Measurements from ENCODE around the gene SMYD3.

DNA sequence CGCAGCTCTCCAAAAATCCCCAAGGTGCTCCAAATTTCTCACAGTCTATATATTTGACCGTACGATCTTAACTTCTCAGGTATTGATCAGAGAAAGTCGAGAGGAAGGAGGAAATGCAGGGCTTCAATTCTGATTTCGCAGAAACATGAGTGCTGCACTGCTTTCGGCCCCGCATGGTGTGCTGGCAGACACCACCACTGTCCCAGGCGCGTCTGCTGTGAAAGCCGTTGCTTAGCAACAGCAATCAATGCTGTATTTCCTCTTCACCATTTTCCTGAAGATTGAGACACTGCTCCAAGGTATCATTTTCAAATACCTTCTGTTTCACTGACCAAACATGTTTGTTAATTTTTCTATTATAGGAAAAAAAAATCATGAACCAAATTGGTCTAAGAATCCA, 296.3 kb downstream of the SMYD3 start:
- TF ChIP-seq, protein P1, sequence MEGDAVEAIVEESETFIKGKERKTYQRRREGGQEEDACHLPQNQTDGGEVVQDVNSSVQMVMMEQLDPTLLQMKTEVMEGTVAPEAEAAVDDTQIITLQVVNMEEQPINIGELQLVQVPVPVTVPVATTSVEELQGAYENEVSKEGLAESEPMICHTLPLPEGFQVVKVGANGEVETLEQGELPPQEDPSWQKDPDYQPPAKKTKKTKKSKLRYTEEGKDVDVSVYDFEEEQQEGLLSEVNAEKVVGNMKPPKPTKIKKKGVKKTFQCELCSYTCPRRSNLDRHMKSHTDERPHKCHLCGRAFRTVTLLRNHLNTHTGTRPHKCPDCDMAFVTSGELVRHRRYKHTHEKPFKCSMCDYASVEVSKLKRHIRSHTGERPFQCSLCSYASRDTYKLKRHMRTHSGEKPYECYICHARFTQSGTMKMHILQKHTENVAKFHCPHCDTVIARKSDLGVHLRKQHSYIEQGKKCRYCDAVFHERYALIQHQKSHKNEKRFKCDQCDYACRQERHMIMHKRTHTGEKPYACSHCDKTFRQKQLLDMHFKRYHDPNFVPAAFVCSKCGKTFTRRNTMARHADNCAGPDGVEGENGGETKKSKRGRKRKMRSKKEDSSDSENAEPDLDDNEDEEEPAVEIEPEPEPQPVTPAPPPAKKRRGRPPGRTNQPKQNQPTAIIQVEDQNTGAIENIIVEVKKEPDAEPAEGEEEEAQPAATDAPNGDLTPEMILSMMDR (IDR thresholded peaks at IDR 0.05) = no peak
- TF ChIP-seq POLR2A (IDR thresholded peaks at IDR 0.05) = no peak
